ENCODE measurements around the gene CDK4.

Gene CDK4

DNA sequence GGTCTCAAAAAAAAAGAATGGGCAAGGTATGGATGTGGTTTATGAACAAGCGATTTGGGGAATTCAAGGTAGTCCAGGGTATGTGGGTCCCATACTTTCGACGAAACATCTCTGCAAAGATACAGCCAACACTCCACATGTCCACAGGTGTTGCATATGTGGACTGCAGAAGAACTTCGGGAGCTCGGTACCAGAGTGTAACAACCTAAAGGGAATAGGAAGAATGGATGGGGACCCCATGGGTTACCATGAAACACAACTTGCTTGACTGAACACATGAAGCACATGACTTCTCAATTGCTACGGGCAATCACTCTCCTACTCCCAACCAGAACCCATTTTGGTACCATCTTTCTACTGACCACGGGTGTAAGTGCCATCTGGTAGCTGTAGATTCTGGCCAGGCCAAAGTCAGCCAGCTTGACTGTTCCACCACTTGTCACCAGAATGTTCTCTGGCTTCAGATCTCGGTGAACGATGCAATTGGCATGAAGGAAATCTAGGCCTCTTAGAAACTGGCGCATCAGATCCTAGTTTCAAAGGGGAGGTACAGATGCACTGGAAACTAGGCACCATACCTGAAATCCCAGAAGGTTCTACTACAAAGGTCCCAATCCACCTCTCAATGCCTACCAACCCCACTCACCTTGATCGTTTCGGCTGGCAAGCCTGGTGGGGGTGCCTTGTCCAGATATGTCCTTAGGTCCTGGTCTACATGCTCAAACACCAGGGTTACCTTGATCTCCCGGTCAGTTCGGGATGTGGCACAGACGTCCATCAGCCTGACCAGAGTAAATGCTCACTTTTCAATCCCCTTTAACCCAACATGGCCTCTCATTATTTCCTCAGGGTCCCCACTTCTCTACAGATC, 1.3 kb downstream of the CDK4 start:
- TF ChIP-seq CTCF (IDR thresholded peaks at IDR 0.05) (no peak), ZFX (IDR thresholded peaks at IDR 0.05; ENCODE audit: borderline replicate concordance) (no peak)
- peak overlapping the region; percentile 91 for H3K27ac ChIP-seq

DNA sequence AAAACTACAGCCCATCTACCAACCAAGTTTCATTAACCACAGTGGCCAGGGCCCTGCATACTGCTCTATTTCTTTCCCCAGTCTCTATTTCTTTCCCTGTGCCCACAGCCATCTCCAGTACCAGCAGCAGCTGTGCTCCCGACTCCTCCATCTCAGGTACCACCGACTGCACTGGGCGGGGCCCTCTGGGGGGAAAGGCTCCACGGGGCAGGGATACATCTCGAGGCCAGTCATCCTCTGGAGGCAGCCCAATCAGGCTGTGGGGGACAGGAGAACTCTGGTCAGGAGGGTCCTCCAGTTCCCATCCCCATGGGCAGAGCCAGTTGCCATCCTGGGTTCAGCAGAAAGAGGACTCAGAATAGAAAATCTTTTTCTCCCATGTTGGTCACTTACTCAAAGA, 3.0 kb downstream of the CDK4 start:
- peak overlapping the region; percentile 87 for H3K27ac ChIP-seq
- TF ChIP-seq ZFX (IDR thresholded peaks at IDR 0.05; ENCODE audit: borderline replicate concordance) (no peak), CTCF (IDR thresholded peaks at IDR 0.05) (no peak)

DNA sequence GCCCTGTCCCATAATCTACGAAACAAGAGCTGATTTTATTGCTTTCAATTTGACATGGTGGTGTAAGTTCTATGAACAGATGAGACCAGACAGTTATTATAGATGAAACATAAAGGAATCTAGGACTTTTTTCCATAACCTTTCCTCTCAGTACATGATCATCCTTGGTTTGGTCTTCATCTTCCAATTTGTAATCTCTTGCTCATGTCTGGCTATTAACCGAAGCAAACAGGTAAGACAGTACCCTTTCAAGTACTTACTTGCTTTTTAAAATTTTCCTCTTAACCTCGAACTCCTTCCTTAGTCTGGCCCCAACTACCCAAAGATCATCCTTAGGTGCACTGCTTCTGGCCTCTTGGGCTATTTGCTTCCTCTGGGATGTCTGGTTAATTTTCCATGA, 6.1 kb downstream of the CDK4 start:
- no peak for TF ChIP-seq CTCF (IDR thresholded peaks at IDR 0.05)
- TF ChIP-seq ZFX (IDR thresholded peaks at IDR 0.05; ENCODE audit: borderline replicate concordance) = no peak
- peak overlapping the region; percentile 87 for H3K27ac ChIP-seq

DNA sequence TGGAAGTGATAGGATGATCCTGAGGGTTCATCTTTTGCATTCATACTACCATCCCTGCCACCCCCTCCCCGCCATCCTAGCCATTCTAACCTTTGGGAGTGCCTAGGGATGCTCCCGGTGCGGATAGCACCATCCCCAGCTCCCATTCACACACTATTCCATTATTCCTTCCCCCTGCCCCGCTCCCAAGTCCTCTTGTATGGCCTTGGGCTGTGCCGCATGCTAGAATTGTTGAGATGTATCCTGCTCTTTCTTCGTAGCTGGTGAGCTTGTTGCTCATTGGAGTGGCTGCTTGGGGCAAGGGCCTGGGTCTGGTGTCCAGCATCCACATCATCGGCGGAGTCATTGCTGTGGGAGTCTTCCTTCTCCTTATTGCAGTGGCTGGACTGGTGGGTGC, 6.6 kb downstream of the CDK4 start:
- TF ChIP-seq ZFX (IDR thresholded peaks at IDR 0.05; ENCODE audit: borderline replicate concordance) (no peak), CTCF (IDR thresholded peaks at IDR 0.05) (no peak)
- H3K27ac ChIP-seq = peak overlapping the region; percentile 87

DNA sequence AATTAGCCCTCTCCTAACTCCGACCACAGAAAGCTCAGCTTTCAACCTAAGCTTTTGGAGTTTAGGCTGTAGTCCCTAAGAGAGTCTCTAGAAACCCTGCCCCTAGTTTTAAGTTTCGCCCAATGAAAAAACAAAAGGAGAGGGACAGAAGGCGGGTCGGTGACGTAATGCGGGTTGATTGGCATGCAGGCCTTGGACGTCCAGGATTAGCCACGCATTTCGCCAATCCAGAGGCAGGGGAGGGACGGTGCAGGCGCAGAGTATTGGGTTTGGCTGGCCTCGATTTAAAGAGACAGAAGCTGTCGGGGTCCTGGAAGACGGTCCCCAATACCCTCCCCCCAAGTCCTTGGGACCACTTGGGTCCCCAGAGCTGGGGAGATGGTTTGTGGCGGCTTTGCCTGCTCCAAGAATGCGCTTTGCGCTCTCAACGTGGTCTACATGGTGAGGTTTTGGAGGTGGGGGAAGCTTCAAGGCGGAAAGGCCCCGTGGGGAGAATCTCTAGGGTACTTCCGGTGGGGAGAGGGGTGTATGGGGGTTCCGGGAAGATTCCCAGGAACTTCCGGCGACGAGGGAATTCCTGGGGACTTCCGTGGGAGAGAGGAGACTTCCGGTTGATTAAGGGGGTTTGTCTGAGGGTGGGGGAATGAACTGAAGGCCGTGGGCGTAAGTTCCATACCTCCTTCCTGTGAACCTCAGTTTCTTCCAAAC, 7.2 kb downstream of the CDK4 start, which contains the start of gene TSPAN31:
TSPAN31 (plus strand) TSS at position 263 of the 708 bp plus-strand sequence; CDS start at position 379, 116 bp downstream.
- TF ChIP-seq CTCF (IDR thresholded peaks at IDR 0.05) (no peak), ZFX (IDR thresholded peaks at IDR 0.05; ENCODE audit: borderline replicate concordance) (no peak)
- H3K27ac ChIP-seq = peak within 1 kb of the TSS; percentile 87

- H3K27ac ChIP-seq = peak overlapping the region; percentile 87
- TF ChIP-seq CTCF (IDR thresholded peaks at IDR 0.05) (no peak), ZFX (IDR thresholded peaks at IDR 0.05; ENCODE audit: borderline replicate concordance) (no peak)
These were observed 7.8 kb downstream of the CDK4 start for GRCh38 chr12:57744194-57744776.
